HuH-7 (cell line): ENCODE measurements around the gene SNAI3.

ENCODE experiments used
- DNase-seq: peaks from one replicate; pipeline ENCODE4 v3.0.0; 2011; ENCODE audit warnings: low spot score

Gene SNAI3

GRCh38 chr16:88667461-88667860, 18.8 kb downstream of the SNAI3 start:
- no peak for DNase-seq

- no peak for DNase-seq
These were observed 20.7 kb downstream of the SNAI3 start for GRCh38 chr16:88665570-88665969.

GRCh38 chr16:88665148-88665547, 21.2 kb downstream of the SNAI3 start:
- no peak for DNase-seq

DNA sequence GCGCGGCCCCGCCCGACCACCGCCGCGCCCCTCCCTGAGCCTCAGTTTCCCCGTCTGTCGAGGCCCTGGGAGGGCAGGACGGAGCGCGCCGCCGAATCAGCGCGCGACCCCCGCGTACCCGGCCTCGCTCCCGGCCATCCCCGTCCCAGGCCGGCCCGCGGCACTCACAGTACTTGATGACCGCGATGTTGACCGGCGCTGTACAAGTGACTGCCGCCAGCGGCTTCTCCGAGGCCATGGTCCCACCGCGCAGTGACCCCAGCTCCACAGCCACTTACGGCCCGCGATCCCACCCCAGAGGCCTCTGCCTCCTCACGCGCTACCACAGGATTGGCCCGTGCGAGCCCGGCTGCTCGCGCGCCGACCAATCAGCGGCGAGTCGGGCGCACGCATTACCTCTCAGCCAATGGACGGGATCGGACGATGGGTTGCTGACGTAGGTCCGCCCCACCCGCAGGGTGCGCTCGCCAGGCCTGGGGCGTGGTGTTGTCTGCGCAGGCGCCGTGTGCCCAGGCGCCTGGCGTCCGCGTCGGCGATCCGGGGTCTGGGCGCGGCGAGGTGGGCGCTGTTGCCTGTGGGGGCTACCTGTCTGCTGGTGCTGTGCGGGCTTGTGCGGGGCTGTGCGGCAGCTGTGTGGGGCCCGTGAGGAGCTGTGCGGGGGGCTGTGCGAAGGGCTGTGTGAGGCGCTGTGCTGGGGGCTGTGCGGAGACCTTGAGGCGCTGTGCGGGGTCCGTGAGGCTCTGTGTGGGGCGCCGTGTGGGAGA, 23.3 kb downstream of the SNAI3 start, which contains the start of gene MVD:
Gene MVD, minus strand, starts transcription at position 249 of the 764 bp plus-strand sequence. Its CDS starts 11 bp downstream, at position 238.
- DNase-seq = peak; percentile 100

- DNase-seq = no peak
These were observed 24.0 kb downstream of the SNAI3 start for GRCh38 chr16:88662222-88662842.

- no peak for DNase-seq
These were observed 24.8 kb downstream of the SNAI3 start for GRCh38 chr16:88661468-88661867.

GRCh38 chr16:88659160-88659559, 27.1 kb downstream of the SNAI3 start:
- DNase-seq = no peak

DNA sequence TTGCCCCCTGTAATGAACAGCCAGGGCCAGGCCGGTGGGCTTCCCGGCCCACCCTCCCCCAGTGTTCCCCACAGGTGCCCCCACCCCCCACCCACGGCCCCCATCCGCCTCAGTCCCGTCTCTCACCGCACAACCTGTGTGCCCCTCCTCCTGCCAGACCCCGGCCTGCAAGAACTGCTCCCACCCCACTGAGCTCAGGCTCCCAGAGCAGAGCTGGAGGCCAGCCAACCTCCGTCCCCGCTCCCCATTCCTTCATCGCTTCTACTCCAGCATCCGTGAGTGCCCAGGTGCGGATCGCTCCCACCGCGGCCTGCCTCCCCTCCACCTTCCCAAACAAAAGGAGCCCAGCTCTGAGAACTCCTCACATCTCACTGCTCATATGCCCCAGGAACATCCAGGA, 27.6 kb downstream of the SNAI3 start:
- no peak for DNase-seq

DNA sequence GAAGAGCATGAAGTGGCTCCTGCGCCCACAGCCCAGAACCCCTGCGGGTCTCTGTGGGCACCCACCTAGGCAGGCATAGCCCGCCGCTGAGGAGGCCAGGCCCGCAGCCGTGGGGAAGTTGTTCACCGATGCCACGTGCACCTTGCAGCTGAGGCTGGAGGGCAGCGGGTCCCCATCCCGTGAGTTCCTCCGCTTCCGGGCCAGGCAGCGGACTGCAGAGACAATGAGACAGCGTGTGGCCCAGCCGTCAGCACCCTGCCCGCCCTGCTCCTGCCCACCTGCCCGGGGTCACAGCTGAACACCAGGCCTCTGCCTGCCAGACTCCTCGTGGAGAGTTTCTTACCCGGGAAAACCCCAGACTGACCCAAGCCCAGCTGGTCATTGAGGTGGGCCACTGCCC, 28.9 kb downstream of the SNAI3 start:
- DNase-seq = no peak

DNA sequence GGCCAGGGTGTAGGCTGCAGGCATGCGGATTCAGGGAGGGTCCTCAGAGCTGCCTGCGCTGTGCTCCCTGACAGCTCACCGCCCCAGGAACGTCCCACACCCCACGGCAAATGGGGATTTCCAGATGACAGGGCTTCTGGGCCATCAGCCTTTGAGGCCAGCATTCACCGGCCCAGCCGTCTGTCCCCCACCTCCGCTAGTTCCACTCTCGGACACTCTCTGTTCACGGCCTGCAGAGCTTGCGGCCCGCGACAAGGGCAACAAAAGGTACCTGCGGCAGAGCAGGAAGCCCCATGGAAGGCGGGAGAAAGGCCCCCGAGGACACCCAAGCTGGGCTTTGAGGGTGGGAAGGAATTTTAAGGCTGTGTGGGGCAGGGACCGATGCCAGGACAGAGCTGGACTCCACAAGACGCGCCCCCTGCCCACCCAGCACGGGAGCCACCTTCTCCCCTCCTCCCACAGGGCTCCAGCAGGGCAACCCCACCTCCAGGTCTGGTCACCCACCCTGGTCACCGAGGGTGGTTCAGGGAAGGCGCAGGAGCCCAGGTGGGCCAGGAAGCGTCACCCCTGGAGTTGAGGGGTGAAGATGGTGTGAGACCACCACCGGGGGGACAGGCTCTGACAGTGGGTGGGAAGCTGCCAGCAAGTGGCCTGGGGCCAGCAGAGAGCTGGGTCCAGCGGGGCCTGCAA, 29.9 kb downstream of the SNAI3 start:
- no peak for DNase-seq

GRCh38 chr16:88655733-88656281, 30.5 kb downstream of the SNAI3 start:
- no peak for DNase-seq

- no peak for DNase-seq
These were observed 31.1 kb downstream of the SNAI3 start for GRCh38 chr16:88655053-88655732.

DNA sequence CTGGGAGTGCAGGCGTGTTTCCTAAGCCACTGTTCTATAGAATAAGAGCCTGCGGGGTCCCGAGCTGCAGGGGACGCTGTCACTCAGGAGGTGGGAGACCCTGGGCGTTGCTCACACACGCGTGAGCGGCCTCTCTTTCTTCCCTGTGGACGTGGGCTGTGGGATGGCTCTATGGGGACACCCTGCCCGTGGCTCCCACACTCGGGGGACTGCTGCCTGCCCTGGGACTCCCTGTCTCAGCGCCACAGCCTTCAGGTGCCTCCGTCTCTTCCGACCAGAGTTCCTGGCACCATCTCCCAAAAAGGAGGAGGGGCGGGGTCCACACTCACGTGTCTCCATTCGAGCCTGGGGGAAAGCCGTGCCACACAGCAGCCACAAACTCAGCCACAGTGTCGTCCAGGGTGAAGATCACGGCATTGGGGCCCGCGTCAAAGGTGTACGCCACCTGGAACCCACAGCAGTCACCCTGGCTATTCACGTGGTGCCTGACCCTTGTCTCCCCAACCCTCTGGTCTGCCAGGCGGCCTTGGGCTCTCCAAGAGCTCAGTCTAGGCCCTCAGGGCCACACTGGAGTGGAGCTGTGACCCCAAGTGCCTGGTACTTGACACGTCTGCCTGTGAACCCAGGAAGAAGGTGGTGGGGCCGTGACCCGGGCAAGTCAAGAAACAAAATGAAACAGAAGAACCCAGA, 31.8 kb downstream of the SNAI3 start:
- no peak for DNase-seq

DNA sequence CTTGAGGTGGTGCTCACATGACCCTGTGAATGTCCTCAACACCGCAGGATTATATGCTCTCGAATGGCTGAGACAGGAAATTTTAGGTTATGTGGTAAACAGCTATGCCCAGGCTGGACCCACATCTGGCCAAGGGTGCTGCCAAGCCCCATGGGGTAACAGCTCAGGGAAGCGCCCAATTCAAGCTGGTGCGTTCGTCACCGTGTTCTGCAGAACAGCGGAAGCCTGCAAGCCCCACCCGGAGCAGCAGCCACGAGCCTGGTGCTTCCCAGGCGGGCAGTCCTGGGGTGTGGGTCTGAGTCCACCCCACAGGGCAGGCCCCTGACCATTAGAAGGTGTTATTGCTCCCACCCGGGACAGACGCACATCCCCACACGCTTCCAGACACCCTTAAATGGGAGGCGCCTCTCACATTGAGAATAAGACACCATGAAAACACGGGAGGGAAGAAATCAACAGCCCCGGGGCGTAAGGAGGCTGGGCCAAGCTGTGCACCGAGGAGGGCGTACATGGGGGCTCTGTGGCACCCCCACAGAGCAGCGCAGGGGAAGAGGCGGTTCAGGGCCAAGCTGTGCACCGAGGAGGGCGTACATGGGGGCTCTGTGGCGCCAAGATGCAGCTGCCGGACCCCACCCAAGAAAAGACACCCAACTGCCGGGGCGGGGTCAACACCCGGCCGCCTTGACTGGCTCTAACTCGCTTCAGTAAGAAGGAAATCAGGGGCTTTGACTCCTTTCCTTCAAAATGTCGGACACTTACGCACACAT, 32.5 kb downstream of the SNAI3 start:
- no peak for DNase-seq

DNA sequence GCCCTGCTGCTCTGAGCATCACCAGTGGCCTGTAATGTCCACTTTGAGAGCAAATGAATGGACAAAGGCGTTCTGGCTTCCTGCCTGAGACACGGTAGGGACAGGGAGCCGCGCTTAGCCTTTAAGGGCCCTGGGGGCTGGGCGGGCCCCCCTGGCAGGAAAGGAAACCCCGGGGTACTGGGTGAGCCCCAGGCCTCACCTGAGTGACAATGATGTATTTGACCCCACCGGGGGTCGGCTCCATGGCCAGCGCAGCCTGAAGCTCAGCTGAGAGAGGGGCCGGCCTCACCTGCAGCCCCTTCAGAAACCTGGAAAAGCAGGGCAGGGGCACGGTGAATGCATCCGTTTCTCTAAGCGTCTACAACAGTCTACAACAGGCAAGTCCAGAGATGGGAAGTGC, 33.2 kb downstream of the SNAI3 start:
- no peak for DNase-seq

GRCh38 chr16:88652762-88653063, 33.6 kb downstream of the SNAI3 start:
- DNase-seq = no peak

- DNase-seq = no peak
These were observed 34.1 kb downstream of the SNAI3 start for GRCh38 chr16:88651989-88652761.

GRCh38 chr16:88651276-88651988, 34.9 kb downstream of the SNAI3 start:
- DNase-seq = peak; percentile 99

DNA sequence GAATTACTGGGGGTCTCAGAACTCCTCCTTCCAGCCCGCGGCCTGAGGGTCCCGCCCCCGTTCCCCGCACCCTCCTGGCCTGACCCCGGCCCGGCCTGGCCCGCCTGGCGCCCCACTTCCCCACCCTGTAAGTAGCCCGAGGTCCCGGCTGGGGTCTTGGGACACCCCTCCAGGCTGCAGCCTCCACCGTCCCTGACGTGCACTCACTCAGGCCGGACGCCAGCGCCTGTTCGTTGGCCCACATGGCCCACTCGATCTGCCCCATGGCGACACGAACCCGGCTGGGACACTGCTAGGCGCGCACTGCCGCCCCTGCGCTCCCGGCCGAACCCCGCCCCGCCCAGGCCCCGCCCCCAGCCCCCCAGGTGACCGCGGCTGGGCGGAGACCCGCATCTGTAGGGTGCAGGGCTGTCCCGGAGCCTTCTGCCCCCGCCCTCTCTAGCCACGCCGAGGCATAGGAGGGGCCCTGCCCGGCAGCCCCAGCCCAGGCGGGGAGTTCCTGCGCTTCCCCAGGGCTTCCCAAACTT, 35.5 kb downstream of the SNAI3 start, which contains the start of gene CYBA:
Gene CYBA, minus strand, starts transcription at position 305 of the 527 bp plus-strand sequence. Its CDS starts 40 bp downstream, at position 265.
- peak; percentile 98 for DNase-seq
